DMS53 treated with DMSO at 0.1 percent for 48 hours (cell line): ENCODE measurements around the gene ATP5MG.

Experiments used
- DNase-seq: peaks from one replicate; lab custom pipeline; 2025; ENCODE audit not compliant: unreplicated experiment; lab: John Stamatoyannopoulos, UW

Gene ATP5MG

GRCh38 chr11:118441770-118442275 lies 40.4 kb downstream of the ATP5MG start:
- no peak for DNase-seq

- DNase-seq = no peak
These were observed 40.9 kb downstream of the ATP5MG start for GRCh38 chr11:118442301-118442700.

DNA sequence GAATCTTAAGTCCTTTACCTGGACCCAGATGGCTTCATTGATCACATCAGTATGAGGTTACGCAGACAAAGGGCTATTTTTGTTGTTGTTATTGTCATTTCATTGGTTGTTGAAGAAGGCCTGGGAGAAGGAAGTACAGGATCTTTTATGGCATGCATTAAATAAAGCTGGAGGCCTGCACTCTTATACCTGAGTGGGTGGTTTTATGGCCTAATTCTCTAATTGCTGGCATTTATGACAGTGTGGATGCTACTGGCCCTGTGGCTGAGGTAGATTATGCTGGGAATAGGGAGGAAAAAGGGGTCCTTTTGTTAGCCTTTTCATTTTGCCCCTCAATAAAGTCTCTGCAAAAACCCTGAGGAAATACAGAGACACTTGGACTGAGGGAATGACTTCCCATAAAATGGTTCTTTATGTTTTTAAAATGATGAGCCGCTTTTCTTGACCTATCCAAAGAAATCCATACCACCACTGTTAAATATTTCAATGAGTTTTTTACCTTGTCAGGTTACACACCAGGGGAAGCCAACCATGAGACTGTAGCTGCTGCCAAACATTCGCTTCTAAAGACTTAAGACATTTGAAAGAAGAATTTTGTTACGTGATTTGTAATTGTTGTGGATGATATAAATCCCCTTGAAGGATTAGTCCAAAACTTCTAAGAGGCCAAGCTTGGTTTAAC lies 41.6 kb downstream of the ATP5MG start:
- no peak for DNase-seq

- no peak for DNase-seq
These were observed 42.3 kb downstream of the ATP5MG start for GRCh38 chr11:118443590-118444218.

DNA sequence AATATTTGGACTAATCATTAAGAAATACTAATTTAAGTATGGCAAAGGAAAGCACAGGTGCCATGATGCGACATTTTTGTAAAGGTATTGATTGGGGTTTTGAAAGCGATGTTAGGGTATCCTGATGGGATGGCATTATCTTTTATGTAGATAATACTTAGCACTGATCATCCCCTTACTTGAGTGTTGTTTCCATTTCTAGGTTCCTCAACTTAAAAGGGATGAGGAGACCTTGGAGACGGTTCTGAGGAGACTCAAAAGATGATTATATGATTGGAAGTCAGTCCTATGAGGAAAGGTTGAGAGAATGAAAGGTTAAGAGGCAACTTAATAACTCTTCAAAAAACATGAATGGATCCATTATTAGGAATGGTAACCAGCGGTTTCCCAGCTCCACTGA lies 46.0 kb downstream of the ATP5MG start:
- no peak for DNase-seq

DNA sequence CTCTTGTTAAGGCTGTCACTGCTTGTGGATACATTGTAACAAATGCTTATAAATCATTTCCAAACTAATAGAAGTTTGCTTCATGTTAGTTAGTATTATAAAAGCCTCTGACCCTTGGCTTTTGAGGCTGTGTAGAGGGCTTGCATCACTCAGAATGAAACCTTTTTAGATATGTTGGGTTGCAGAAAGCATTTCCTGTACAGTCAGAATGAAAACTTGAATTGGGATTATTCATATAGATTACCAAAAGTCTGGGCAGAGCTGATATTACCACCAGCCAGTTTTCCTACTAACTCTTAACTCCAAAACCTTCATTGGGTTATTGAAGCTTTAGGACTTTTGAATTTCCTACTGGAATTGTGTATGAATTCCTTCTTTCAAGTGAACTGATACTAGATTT lies 46.9 kb downstream of the ATP5MG start:
- DNase-seq = no peak

DNA sequence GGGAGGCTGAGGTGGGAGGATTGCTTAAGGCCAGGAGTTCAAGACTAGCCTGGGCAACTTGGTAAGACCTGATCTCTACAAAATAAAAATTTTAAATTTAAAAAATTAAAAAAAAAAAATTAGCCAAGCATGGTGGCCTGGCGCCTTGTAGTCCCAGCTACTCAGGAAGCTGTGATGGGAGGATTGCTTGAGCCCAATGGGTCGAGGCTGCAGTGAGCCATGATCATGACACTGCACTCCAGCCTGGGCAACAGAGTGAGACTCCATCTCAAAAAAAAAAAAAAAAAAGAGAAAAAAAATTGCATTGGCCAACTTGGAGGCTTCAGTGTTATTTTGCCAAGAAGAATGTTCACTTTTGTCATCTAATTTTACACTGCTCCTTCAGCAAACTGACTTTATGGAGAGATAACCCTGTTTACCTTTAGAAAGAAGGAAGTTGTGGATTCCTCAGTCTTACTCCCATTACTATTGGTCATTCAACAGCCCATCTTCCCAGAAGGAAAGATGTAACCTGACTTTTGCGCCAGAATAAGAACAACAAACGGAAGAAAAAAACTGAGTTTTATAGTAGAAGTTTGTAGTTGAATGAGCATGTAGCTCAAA lies 48.0 kb downstream of the ATP5MG start:
- no peak for DNase-seq

DNA sequence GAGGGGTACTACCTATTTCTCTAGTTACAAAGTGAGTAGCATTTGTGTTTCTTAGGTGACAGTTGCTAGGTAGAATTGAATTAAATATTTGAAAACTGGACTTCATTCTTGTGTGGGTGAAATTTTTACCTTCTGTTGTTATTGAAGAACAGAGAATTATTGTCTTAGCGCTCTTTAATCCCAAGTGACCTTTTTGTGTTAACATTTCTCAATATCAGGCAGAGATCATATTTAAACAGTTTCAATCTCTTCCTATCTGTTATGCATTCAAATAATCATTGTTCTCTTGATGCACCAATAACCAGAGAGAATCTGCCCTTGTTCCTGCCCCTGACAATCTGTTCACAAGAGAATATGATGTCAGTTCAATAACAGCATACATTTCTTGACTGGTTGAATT lies 49.0 kb downstream of the ATP5MG start:
- DNase-seq = no peak
